KOPT-K1 (cell line): ENCODE measurements around the gene PRMT2.

Experiments
- H3K27ac ChIP-seq: fragments of 200-600 bp; sonication (generic); 2 replicates; pipeline ENCODE4 v1.5.1; 2016; ENCODE audit warnings: antibody characterized with exemption, mild to moderate bottlenecking, low read depth, low read length; ENCODE audit not compliant: poor library complexity, severe bottlenecking
- H3K36me3 ChIP-seq: fragments of 200-600 bp; sonication (generic); 2 replicates; pipeline ENCODE4 v1.5.1; 2017; ENCODE audit warnings: antibody characterized with exemption, mild to moderate bottlenecking, low read length, moderate library complexity; ENCODE audit not compliant: insufficient read depth
- H3K9me3 ChIP-seq: fragments of 200-600 bp; sonication (generic); 2 replicates; pipeline ENCODE4 v1.5.1; 2017; ENCODE audit warnings: antibody characterized with exemption, low read length, mild to moderate bottlenecking; ENCODE audit not compliant: insufficient read depth, poor library complexity, severe bottlenecking

PRMT2 gene

DNA sequence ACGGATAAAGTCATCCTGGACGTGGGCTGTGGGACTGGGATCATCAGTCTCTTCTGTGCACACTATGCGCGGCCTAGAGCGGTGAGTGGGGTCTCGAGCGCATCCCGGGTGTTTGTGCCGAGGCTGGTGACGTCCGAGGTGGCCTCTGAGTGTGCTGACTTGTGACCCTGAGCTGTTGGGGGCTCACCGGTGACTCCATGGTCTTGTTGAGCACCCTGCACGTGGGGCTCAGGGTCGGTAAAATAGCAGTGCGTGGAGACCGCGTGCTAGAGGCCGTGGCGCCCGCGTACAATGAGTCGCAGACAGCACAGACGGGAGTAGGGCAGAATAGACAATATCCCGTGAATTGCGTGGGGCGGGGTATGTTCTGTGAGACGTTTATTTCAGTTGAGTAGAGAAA, 13.1 kb downstream of the PRMT2 start:
- H3K27ac ChIP-seq, result no peak overlapping the region
- peaks cover 7% of the 10 kb centered on the region for H3K9me3 ChIP-seq
- peaks cover 94% of the 10 kb centered on the region for H3K36me3 ChIP-seq

GRCh38 chr21:46649356-46649755, 13.9 kb downstream of the PRMT2 start:
- H3K27ac ChIP-seq, result no peak overlapping the region
- H3K36me3 ChIP-seq, result peaks cover 94% of the 10 kb centered on the region

GRCh38 chr21:46650476-46651098, 15.1 kb downstream of the PRMT2 start:
- Histone ChIP-seq H3K9me3 (peaks cover 28% of the 10 kb centered on the region), H3K36me3 (peaks cover 97% of the 10 kb centered on the region), H3K27ac (no peak overlapping the region)

More at GRCh38 chr21:46649356-46649755, 13.9 kb downstream of the PRMT2 start:
- peaks cover 15% of the 10 kb centered on the region for H3K9me3 ChIP-seq

- H3K36me3 ChIP-seq, result peaks cover 97% of the 10 kb centered on the region
- no peak overlapping the region for H3K27ac ChIP-seq
- peaks cover 33% of the 10 kb centered on the region for H3K9me3 ChIP-seq
Measured at GRCh38 chr21:46651121-46651520, 15.6 kb downstream of the PRMT2 start.

DNA sequence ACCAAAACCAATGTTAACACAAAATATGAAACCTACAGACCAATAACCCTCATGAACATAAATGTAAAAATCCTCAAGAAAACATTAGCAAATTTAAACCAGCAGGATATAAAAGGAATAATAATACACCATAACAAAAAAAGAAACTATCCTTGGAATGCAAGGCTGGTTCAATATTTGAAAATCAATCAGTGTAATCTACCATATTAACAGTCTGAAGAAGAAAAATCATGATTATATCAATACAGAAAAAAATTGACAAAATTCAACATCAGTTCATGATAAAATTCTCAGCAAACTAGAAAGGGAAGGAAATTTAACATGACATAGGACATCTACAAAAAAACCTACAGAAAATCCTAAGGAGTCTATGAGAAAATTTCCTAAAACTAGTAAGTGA, 19.8 kb downstream of the PRMT2 start:
- peaks cover 89% of the 10 kb centered on the region for H3K36me3 ChIP-seq
- H3K9me3 ChIP-seq, result peaks cover 43% of the 10 kb centered on the region

DNA sequence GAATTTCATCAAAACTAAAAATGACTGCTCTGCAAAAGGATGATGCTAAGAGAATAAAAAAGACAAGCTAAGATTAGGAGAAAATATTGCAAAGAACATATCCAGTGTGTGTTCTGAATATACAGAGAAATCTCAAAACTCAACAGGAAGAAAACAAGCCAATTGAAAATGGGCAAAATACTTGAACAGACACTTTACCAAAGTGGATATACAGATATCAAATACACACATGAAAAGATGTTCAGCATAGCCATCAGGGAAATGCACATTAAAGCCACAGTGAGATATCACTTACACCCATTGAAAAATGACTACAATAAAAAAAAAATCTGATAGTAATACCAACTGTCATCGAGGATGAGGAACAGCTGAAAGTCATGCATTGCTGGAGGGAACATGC, 21.3 kb downstream of the PRMT2 start:
- Histone ChIP-seq H3K27ac (no peak overlapping the region), H3K36me3 (peaks cover 73% of the 10 kb centered on the region), H3K9me3 (peaks cover 43% of the 10 kb centered on the region)

More for the DNA sequence above, 19.8 kb downstream of the PRMT2 start:
- no peak overlapping the region for H3K27ac ChIP-seq

GRCh38 chr21:46660505-46660904, 25.0 kb downstream of the PRMT2 start:
- Histone ChIP-seq H3K27ac (peak overlapping the region; percentile 34), H3K9me3 (peaks cover 16% of the 10 kb centered on the region), H3K36me3 (peaks cover 54% of the 10 kb centered on the region)

DNA sequence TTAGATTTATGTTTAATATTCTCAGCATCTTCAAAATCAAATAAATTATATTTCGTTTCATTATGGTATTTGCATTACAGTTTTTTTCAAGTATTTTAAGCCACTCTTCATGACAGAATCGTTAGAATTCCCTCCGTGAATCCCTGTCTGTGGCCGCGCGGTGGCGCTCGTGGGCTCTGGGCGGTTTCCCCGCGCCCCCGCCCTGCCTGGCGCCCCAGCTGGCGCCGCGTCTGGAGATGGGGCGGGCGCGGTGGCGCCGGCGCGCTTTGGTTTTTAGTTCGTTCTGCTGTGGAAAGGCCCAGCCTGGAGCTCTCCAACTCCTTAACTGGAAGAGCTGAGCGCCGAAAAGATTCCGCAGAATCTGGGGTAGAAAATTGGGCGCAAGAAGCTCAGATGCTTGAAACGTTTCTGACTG, 25.7 kb downstream of the PRMT2 start:
- Histone ChIP-seq H3K36me3 (peaks cover 46% of the 10 kb centered on the region), H3K9me3 (peaks cover 9% of the 10 kb centered on the region), H3K27ac (no peak overlapping the region)

- no peak overlapping the region for H3K27ac ChIP-seq
Measured at GRCh38 chr21:46661642-46662366, 26.3 kb downstream of the PRMT2 start.

GRCh38 chr21:46662367-46662654, 26.8 kb downstream of the PRMT2 start:
- peaks cover 36% of the 10 kb centered on the region; the same call in 1 of the 2 replicates for H3K36me3 ChIP-seq

More at GRCh38 chr21:46661642-46662366, 26.3 kb downstream of the PRMT2 start:
- peaks cover 3% of the 10 kb centered on the region for H3K9me3 ChIP-seq
- H3K36me3 ChIP-seq, result peaks cover 41% of the 10 kb centered on the region; the same call in 1 of the 2 replicates

DNA sequence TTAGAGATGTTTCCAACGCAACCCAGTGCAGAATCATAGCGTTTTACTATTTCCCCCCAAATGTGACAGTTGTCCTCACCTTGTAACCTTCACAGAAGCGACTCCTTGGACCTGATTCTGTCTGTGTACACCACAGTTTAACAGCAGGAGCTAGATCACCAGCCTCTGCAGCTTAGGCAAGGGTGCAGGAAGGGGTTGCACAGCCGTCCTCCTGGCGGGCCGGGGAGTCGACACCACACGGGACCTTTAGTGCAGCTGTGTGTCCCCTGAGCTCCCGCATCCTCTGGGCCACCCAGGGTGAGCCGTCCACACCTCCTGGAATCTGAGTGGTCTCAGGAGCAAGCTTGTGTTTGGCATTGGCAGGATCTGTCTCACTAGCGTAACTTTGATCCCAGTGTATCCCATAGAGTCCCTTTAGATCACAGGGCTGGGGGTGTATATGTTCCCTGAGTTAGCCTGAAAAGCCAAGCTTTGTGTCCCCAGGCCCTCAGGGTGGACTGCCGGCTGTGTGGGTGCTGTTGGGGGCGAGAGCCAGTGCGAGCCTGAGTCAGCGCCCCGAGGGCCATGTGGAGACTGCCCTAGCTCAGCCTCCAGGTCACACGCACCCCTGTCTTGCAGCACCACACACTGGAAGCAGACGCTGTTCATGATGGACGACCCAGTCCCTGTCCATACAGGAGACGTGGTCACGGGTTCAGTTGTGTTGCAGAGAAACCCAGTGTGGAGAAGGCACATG, 27.5 kb downstream of the PRMT2 start:
- no peak overlapping the region for H3K27ac ChIP-seq
- H3K36me3 ChIP-seq, result peaks cover 30% of the 10 kb centered on the region; the same call in 1 of the 2 replicates
- H3K9me3 ChIP-seq, result no peaks in the 10 kb centered on the region

More at GRCh38 chr21:46662367-46662654, 26.8 kb downstream of the PRMT2 start:
- Histone ChIP-seq H3K9me3 (no peaks in the 10 kb centered on the region), H3K27ac (no peak overlapping the region)

GRCh38 chr21:46663754-46664153, 28.3 kb downstream of the PRMT2 start:
- H3K36me3 ChIP-seq, result peaks cover 22% of the 10 kb centered on the region; the same call in 1 of the 2 replicates
- no peak overlapping the region for H3K27ac ChIP-seq

GRCh38 chr21:46664316-46664995, 29.0 kb downstream of the PRMT2 start:
- Histone ChIP-seq H3K36me3 (peaks cover 17% of the 10 kb centered on the region; the same call in 1 of the 2 replicates), H3K27ac (no peak overlapping the region), H3K9me3 (no peaks in the 10 kb centered on the region)

More at GRCh38 chr21:46663754-46664153, 28.3 kb downstream of the PRMT2 start:
- no peaks in the 10 kb centered on the region for H3K9me3 ChIP-seq

DNA sequence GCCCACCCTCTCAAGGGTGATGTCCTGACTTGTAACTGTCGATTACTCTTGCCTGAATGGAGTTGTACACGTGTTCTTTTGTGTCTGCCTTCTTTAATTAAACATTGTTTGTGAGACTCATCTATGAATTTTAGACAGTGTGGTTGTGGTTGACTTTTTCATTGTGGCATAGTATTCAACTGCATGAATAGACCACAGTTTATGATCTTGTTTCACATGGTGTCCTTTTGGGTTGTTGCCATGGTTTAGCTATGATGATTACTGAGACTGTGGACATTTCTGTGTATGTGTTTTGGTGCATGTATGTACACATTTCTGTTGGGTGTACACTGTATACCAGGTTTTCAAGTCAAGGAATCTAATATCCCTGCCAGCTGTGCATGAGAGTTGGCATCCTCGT, 30.1 kb downstream of the PRMT2 start:
- Histone ChIP-seq H3K9me3 (no peaks in the 10 kb centered on the region), H3K27ac (no peak overlapping the region), H3K36me3 (peaks cover 17% of the 10 kb centered on the region; the same call in 1 of the 2 replicates)
